Suprapubic skin (tissue), 4 donors: ENCODE results near the gene AP4S1.

Source experiments
- EP300 ChIP-seq: sonication (generic); formaldehyde crosslinking; IDR thresholded peaks from one replicate; pipeline ENCODE4 v1.6.1; 2017; ENCODE audit warnings: antibody characterized with exemption
- POLR2AphosphoS5 ChIP-seq, 3 donors: sonication (generic); formaldehyde crosslinking; IDR thresholded peaks; one replicate each; pipeline ENCODE4 v1.6.1; 2017; ENCODE audit warnings: antibody characterized with exemption in 3 of 3
- TF ChIP-seq, protein P1 (sequence below), 2 donors: fragments of 200-600 bp in 1 of 2; fragments of 450-650 bp in 1 of 2; sonication (generic) in 1 of 2; IDR thresholded peaks; one replicate each; pipeline ENCODE4 v1.5.1; 2016 to 2019; ENCODE audit warnings: antibody characterized with exemption in 2 of 2, mild to moderate bottlenecking in 1 of 2, moderate library complexity in 1 of 2

GRCh38 chr14:31013841-31014240 is 11.6 kb upstream of the AP4S1 start:
- TF ChIP-seq, protein P1, sequence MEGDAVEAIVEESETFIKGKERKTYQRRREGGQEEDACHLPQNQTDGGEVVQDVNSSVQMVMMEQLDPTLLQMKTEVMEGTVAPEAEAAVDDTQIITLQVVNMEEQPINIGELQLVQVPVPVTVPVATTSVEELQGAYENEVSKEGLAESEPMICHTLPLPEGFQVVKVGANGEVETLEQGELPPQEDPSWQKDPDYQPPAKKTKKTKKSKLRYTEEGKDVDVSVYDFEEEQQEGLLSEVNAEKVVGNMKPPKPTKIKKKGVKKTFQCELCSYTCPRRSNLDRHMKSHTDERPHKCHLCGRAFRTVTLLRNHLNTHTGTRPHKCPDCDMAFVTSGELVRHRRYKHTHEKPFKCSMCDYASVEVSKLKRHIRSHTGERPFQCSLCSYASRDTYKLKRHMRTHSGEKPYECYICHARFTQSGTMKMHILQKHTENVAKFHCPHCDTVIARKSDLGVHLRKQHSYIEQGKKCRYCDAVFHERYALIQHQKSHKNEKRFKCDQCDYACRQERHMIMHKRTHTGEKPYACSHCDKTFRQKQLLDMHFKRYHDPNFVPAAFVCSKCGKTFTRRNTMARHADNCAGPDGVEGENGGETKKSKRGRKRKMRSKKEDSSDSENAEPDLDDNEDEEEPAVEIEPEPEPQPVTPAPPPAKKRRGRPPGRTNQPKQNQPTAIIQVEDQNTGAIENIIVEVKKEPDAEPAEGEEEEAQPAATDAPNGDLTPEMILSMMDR (IDR thresholded peaks at IDR 0.05) = no peak
- no peak for TF ChIP-seq EP300
- TF ChIP-seq POLR2AphosphoS5 (IDR thresholded peaks at IDR 0.05) = no peak
